Ascending aorta (tissue), 2 donors: ENCODE data around the gene HS1BP3. TPM values are rescaled to one million over a fixed set of nuclear protein-coding genes. Genes with fewer than 3 reads are reported as not detected.

Source experiments
- DNase-seq, 2 donors: peaks; one replicate each; pipeline ENCODE4 v3.0.0-alpha.2; 2019; ENCODE audit warnings: low spot score in 2 of 2
- H3K27ac ChIP-seq, 2 donors: fragments of 200-600 bp; sonication (generic); one replicate each; pipeline ENCODE4 v1.5.1; 2016 to 2017; ENCODE audit warnings: mild to moderate bottlenecking in 1 of 2
- H3K27me3 ChIP-seq: fragments of 200-600 bp; sonication (generic); one replicate; pipeline ENCODE4 v1.5.1; 2017
- H3K36me3 ChIP-seq, 2 donors: fragments of 200-600 bp; sonication (generic); one replicate each; pipeline ENCODE4 v1.5.1; 2016
- H3K4me1 ChIP-seq, 2 donors: fragments of 200-600 bp; sonication (generic); one replicate each; pipeline ENCODE4 v1.5.1; 2016 to 2017; ENCODE audit warnings: mild to moderate bottlenecking in 1 of 2
- H3K4me3 ChIP-seq, 2 donors: fragments of 200-600 bp; sonication (generic); one replicate each; pipeline ENCODE4 v1.5.1; 2016 to 2017; ENCODE audit warnings: mild to moderate bottlenecking in 1 of 2
- H3K9me3 ChIP-seq, 2 donors: fragments of 200-600 bp; sonication (generic); one replicate each; pipeline ENCODE4 v1.5.1; 2016
- CTCF ChIP-seq, 3 experiments: fragments of 200-600 bp in 2 of 3; fragments of 450-650 bp in 1 of 3; sonication (generic) in 2 of 3; IDR thresholded peaks; one replicate each; pipeline ENCODE4 v1.5.1; 2016 to 2019; ENCODE audit warnings: antibody characterized with exemption in 3 of 3, mild to moderate bottlenecking in 1 of 3, moderate library complexity in 1 of 3
- intact Hi-C: fragments of 100-400 bp; cut with DNase I; formaldehyde crosslinking; loops from one replicate; pipeline ENCODE4 v1.15.1; 2023
- total RNA-seq: library from RNA; depleted of rRNA; stranded (reverse); fragments of >200 nt; gene quantifications from one replicate; pipeline ENCODE4 v1.1.0, GENCODE V29; 2016

Gene HS1BP3
- total RNA-seq, 1 donor from 2014 or later, result 40.0 TPM

DNA sequence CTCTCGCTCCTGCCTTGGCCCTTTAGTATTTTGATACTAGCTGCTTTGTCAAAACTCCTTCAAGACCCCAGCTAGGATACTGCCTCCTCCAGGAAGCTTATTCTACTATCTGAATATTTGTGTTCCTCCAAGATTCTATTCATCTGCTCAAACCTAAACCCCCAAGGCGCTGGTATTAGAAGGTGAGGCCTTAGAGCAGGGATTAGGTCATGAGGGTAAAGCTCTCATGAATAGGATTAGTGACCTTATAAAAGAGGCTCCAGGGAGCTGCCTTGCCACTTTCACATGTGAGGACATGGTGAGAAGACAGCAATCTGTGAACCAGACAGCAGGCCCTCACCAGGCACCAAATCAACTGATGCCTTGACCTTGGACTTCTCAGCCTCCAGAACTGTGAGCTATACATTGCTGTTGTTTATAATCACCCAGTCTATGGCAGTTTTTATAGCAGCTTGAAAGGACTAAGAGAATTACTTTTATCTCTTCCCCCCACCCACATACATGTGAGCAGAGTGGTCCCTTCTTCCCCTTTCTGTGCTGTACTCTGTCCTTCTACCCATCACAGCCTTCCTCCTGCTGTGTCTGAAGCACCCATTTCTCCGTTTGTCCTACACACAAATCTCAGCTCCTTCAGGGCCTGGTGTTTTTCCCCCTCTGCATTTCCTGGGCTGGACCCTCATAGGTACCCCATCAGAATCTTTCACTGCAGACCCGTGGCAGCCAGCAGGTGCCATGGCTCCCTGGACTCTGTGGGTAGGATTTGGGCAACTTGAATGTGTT is 54.5 kb downstream of the HS1BP3 start:
- H3K36me3 ChIP-seq, result no peaks in the 10 kb centered on the region
- intact Hi-C loops, result loop anchor here (2.0 kb wide), 2 partner anchors 14 to 18 kb away; no protein-coding TSS in a partner anchor
- no peak for TF ChIP-seq CTCF (IDR thresholded peaks at IDR 0.05)
- peaks cover 20 to 39% of the 10 kb centered on the region in 2 donors for H3K4me1 ChIP-seq
- DNase-seq, result peak in 1 of 2 donors; percentile 42
- H3K27ac ChIP-seq, result peak overlapping the region; percentile 73 to 87
- no peak overlapping the region for H3K4me3 ChIP-seq
- no peaks in the 10 kb centered on the region for H3K27me3 ChIP-seq
- H3K9me3 ChIP-seq, result no peaks in the 10 kb centered on the region

DNA sequence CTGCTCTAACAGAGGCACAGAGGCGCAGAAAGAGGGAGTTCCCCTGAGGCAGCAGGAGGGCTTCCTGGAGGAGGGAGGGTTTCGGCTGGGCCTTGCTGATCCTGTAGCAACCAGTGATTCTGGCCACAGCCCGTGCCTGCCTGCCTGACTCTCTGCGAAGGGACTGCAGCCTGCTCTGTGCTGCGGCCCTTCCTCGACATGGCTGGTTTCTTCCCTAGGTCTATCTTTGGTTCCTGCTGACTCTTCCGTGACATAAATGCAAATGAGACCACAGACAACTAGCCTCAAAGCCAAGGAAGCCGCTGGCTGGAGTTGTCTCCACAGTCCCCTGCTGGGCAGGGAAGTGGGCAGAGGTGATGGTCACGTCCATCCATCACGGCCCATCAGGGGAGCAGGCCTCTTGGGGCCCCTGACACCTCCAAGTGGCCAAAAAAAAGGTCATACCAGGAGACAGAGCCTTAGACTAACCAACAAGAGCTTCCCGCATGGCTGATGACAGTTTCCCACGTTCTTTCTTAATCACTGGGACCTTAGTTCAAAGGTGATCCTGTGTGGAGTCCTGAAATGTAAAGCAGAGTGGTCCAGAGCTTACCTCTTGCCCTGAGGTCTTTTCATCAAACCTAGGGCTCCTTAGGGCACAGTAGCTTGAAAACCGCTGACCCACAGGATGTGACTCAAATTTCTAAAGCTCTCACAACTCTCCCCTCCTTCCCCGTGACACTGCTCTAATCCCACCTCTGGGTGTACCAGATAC is 55.3 kb downstream of the HS1BP3 start:
- no peaks in the 10 kb centered on the region for H3K9me3 ChIP-seq
- H3K27ac ChIP-seq, result peak overlapping the region; percentile 73 to 87
- DNase-seq, result peak; percentile 22 to 69
- intact Hi-C loops, result loop anchor here (2.0 kb wide), 2 partner anchors 15 to 17 kb away; no protein-coding TSS in a partner anchor
- TF ChIP-seq CTCF (IDR thresholded peaks at IDR 0.05), result no peak
- no peaks in the 10 kb centered on the region for H3K27me3 ChIP-seq
- no peak overlapping the region for H3K4me3 ChIP-seq
- peaks cover 20 to 43% of the 10 kb centered on the region in 2 donors for H3K4me1 ChIP-seq
- H3K36me3 ChIP-seq, result no peaks in the 10 kb centered on the region

GRCh38 chr2:20594957-20595356 is 55.9 kb downstream of the HS1BP3 start:
- no peak for TF ChIP-seq CTCF (IDR thresholded peaks at IDR 0.05)
- Histone ChIP-seq H3K4me3 (no peak overlapping the region), H3K27me3 (no peaks in the 10 kb centered on the region), H3K36me3 (no peaks in the 10 kb centered on the region), H3K27ac (peak overlapping the region in 1 of 2 donors; percentile 73), H3K4me1 (peaks cover 20 to 38% of the 10 kb centered on the region in 2 donors), H3K9me3 (no peaks in the 10 kb centered on the region)
- intact Hi-C loops, result no loop called here
- DNase-seq, result peak in 1 of 2 donors; percentile 57

GRCh38 chr2:20594048-20594750 is 56.7 kb downstream of the HS1BP3 start:
- no peaks in the 10 kb centered on the region for H3K27me3 ChIP-seq
- intact Hi-C loops, result no loop called here
- no peak for TF ChIP-seq CTCF (IDR thresholded peaks at IDR 0.05)
- H3K27ac ChIP-seq, result peak overlapping the region; percentile 32 to 49
- H3K9me3 ChIP-seq, result no peaks in the 10 kb centered on the region
- peak; percentile 4 to 53 for DNase-seq
- peaks cover 17 to 31% of the 10 kb centered on the region in 2 donors for H3K4me1 ChIP-seq
- H3K36me3 ChIP-seq, result no peaks in the 10 kb centered on the region
- no peak overlapping the region for H3K4me3 ChIP-seq
